Measurements from ENCODE around the gene C6orf47.
"Not testable (repeated sequence)": the region's sequence is repeated elsewhere in the genome, so short reads cannot be mapped to it uniquely, and the experiment has no call there.

Gene C6orf47

GRCh38 chr6:31660381-31661261 is at the start of gene C6orf47:
C6orf47 (minus strand) TSS chr6:31660778; CDS start chr6:31659947, 831 bp downstream.
- peak; percentile 76 for DNase-seq

- not testable (repeated sequence) for DNase-seq
Measured at GRCh38 chr6:31709157-31709556, 48.6 kb upstream of the C6orf47 start.

DNA sequence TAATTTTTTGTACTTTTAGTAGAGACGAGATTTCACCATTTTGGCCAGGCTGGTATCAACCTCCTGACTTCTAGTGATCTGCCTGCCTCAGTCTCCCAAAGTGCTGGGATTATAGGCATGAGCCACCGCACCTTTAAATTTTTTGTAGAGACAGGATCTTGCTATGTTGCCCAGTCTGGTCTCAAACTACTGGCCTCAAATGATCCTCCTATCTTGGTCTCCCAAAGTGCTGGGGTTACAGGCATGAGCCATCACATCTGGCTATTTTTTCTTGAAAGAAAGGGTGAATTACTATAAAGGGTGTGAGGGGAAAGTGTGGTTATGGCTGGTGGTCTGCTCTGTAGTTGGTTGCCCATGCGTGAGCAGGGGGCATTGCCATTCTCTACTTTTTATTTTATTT is 47.6 kb upstream of the C6orf47 start:
- no peak for DNase-seq

GRCh38 chr6:31707701-31708100 is 47.1 kb upstream of the C6orf47 start:
- no peak for DNase-seq

GRCh38 chr6:31706599-31706998 is 46.0 kb upstream of the C6orf47 start, which contains the start of gene LY6G6F:
LY6G6F (plus strand) TSS chr6:31706866; CDS start chr6:31706907, 41 bp downstream.
- no peak for DNase-seq

DNA sequence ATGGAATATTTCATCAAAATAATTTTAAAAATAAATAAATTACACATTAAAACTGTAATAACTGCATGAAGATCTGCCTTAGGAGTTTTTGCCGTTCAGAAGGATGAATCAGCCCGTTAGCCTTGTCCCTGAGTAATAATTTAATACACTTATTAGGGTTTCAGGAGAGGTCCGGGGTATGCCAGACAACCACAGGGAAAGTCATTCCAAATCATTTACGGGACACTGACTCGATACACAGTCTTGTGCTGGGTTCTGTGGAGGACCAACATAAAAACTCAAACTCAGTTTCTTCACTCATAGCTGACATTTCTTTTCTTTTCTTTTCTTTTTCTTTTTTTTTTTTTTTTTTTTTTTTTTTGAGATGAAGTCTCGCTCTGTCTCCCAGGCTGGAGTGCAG is 45.4 kb upstream of the C6orf47 start:
- DNase-seq = no peak

- DNase-seq = peak; percentile 98
Measured at GRCh38 chr6:31702819-31703716, 42.5 kb upstream of the C6orf47 start, which contains the start of gene ABHD16A. ABHD16A (minus strand) TSS chr6:31703324; CDS start chr6:31703281, 43 bp downstream.

DNA sequence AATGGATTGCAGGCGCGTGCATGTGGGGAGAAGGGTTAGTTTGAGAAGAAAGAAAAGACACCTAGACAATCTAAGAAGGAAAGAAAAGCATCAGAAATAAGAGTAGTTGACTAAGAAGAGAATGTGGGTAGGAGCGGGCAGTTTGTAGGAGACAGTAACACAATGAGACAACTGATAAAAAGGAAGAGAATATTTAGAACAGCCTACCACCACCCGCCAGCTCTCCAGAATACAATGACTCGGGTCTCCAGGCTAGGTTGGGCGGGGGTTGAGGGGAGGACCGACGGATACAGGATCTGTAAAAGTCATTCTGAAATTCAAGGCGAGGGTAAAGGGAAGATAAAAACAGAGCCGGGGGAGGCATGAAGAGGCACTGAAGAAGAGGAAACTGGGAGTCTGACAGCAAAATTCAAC is 41.8 kb upstream of the C6orf47 start:
- DNase-seq = no peak

GRCh38 chr6:31701666-31702404 is 41.3 kb upstream of the C6orf47 start:
- no peak for DNase-seq

- no peak for DNase-seq
Measured at GRCh38 chr6:31700740-31701401, 40.3 kb upstream of the C6orf47 start.

DNA sequence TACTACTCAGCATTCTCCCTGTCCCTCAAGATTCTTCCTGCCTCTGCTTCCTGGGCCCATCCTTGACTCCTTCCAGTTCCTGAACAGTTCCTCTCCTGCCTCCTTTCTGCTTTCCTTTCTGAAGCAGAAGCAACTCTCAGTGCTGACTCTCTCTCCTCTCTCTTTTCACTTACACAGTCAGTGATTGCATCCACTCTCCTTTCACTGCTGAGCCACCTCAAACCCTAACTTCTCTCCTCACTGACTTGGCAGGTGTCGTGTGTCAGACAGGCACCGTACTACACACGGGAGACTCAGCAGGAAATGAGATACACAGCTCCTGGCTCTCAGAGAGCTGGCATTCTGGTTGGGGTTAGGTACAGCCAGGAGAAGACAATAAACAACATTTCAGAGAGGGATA is 37.0 kb upstream of the C6orf47 start:
- no peak for DNase-seq

- no peak for DNase-seq
Measured at GRCh38 chr6:31693535-31693934, 33.0 kb upstream of the C6orf47 start.

DNA sequence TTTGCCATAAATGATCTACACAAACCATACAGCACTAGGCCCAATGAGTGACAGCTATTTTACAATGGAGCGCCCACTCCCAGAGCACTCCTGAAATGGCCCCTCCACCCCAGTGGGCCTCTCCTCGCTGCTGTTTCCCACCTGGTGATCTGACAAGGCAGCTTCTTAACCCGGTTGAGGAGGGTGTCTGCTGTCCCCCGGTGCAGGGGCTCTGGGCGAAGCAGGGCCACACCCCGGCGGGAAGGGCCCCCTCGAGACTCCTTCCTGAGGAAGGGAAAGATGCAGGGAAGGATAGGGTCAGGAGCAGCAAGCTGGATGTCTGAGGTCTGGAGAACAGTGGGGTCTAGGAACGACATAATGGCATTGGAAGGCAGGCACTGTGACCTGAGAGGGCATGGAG is 32.3 kb upstream of the C6orf47 start:
- DNase-seq = no peak

GRCh38 chr6:31692353-31692752 is 31.8 kb upstream of the C6orf47 start:
- DNase-seq = no peak

DNA sequence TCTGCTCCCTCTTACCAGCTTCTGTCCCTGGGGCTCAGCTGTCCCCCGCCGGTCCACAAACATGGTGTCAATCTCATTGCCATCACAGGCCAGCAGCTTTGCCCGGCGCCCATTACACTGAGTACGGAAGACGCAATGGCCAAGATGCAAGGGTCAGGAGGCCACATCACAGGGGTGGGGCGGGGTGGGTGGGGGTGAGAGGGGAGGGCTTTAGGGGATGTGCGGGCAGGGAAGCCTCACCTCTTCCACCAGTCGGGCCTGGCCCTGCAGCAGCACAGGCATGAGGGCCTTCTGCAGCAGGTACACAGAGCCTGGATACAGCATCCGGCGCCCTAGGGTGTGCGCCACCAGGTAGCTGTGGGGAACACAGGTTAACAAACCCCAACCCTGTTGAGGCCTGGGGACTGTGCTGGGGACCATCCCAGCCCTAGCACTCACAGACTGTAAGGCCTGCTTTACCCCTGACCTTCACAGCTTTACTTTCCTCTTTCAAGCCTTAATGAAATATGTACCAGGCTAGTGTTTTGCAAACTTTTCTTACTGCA is 31.1 kb upstream of the C6orf47 start:
- DNase-seq = no peak

DNA sequence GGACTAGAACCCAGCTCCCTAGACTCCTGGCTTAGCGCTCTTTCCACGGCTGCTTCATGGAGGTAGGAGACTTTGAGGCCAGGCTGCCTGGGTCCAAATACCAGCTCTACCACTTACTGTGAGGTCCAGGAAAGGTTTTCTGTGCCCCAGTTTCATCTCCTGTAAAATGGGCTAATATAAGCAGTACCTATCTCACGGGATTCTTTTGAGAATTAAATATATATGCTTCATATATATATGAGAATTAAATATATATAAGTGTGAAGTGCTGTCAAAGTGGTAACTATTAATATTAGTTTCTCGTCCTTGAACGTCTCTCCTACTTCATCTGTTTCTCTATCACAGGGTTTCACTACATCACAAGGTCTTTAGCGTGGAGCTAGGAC is 30.5 kb upstream of the C6orf47 start:
- DNase-seq = no peak

- DNase-seq = no peak
Measured at GRCh38 chr6:31690231-31691077, 29.9 kb upstream of the C6orf47 start.

DNA sequence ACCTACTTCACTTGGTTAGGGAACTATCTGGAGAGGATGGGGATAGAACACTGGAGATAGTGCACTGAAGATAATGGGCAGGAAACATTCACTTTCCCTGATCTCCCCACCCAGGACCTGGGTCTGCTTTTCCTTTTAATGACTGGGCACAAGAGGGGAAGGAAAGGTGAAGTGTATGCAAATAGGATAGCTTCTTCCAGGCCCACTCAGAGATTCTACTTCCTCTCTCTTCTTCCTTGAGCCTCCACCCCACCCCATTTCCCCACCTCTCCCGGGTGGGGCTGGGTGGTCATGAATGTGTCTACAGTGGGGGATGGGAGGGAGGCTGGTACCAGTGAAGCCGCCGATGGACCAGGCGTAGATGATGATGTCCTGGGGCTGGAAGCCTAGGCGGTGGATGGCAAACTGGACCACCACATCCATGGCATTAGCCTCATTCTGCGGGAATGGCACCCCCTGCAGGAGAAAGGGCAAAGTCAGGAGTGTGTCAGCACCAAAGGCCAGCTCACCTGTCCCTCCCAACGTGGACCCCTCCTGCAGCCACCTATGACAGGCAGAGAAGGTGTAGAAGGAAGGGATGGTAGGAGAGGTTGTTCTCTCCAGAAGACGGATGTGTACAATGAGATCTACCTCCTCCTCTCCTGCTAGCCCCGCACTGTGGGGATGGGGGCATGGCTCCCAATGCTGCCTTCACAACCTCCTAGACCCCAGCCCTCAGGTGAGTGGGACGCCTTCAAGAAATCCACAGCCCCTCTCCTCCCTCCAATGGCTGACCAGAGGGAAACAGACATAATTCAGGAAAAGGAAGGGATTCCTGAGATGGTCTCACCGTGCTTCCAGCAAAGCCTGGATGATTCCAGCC is 28.9 kb upstream of the C6orf47 start:
- DNase-seq = no peak

DNA sequence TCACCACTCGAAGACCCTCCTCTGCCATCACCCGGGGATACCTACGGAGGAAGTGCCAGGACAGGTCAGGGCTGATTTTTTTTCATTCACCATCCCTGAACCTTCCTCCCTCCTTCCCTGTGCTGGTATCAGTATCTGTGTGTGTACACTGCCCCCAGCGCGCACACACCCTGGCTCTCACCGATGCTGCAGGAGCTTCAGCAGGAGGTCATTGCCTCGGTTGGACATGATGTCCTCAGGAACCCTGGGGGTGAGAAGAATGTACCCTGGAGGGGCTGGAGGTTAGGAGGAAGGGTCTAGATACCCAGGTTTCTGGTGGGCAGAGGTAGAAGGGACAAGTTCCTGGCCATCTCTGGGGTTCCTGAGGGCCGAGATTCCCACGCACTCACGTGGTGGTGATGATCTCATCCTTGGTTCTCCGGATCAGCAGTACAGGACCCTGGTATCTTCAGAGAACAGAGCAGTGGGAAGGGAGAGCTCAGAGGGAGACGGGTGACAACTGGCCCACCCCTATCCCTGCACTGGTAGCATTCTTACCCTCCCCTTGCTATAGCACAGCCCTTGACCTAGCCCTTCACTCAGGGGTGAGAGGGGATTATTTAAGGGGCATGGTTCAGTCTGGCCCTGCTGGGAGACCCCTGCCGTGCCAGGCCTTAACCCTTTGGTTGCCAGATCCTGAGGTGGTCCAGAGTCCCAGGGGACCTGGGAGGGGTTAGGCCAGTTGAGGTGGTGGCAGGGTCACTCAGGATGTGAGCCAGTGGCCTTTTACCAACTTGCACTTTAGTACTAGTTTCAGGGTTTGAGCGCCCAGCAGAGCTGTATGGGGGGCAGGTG is 27.5 kb upstream of the C6orf47 start:
- no peak for DNase-seq
